NCI-H2196 (cell line): Measurements from ENCODE around the gene POLDIP2.
A peak's percentile ranks its signal among the peaks of the same experiment; 100 is the strongest.

ENCODE experiments used
- DNase-seq: peaks from one replicate; lab custom pipeline; 2025; ENCODE audit not compliant: unreplicated experiment; lab: John Stamatoyannopoulos, UW

Gene POLDIP2

DNA sequence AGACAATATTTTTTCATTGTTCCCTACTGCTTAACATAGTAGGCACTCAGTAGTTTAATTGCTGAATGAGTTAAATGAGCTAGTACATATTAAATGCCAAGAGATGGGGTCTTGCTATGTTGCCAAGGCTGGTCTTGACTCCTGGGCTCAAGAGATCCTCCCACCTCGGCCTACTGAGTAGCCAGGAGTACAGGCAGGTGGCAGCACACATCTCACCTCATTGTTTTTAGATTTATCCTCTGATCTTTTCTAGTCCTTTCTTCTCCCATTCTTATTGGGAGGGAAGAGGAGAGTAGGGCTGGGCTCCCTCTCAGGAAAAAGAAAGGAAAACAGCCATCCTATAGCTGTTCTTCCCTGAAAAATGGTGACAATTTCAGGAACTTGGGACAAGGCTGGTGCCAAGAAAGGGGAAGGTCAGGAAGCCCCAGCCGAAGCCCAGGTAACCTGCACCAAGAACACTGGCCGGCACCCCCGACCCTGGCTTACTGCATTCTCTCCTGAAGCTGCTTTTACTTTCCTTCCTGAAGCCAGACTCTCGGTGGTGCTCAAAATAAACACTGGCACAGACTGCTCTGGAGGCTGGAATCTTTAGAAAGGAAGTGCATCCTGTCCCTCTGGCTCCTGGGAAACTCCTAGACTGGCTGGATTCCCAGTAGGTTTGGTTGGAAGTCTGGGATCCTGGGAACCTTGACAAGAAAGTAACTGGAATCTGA, 19.1 kb downstream of the POLDIP2 start:
- no peak for DNase-seq

DNA sequence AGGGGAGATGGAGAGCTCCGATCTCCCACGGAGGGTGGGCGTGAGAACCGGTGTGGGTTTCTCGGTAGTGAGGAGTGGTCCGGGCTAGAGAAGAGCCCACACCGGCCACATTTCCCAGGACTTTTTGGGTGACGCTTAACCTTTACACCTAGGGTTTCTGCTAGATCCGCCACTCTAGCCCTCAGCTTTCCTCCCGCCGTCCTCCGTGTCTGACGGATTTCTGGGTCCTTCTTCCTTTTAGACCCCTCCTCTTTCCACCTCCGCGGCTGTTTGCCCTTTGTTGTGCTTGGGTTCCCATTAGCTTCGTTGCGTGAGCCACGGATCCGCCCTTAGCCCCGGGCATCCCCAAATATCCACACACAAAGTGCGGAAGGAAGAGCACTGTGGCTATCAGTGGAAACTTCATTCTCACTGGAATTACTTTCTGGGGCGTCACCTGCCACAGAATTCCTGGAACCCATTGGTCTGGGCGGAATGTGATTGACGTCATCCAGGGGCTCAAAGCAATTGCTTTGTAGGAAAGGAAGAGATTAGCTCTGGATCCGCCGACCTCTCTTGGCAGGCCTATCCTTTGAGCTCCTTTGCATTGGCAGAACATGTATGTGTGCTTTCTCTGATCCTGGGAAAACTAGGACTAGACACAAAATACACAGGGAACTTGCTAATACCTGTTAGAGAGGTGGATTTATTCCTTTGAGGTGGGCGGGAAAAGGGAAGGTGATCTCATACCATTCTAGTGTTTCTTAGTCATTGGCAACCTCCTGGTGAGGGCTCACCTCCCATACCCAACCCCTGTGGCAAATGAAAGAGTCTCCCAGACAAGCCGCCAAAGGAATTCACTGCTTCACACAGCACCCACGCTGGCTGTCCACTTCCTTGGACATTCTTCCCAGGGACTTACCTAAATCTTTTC, 21.1 kb downstream of the POLDIP2 start:
- DNase-seq, result peak; percentile 14

DNA sequence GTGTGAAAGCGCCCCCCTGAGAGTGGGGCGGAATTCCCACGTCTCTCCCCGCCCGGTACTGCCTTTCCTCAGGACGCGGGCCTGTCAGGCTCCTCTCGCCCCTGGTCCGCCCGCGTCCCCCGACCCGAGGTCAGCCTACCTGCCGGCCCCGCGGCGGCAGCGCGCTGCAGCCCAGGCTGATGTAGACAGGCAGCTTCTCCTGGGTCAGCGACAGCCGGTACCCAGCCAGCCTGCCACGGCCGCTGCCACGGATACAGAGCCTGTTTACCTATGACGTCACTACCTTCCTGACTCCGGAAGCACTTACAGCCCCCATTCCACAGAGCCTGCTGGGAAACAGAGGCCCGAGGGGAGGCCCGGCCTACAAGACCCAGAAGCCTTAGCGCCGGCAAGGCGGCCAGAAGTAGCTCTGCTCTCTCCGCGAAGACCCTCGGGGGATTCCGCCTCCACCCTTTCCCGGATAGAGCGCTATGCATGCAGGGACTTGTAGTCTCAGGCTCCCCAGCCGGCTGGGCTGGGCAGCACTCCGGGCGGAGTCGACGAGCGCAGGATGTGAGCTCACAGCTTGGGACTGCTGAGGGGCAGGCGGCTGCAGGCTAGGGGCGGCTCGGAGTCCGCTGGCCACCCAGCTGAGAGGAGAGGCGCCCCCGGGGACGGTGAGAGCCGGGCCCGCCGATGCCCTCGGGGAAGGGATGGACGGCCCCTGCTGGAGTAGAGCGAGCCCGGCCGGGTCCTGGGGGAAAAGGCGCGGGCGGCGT, 21.9 kb downstream of the POLDIP2 start, which contains the start of the genes IFT20 and TNFAIP1:
Gene IFT20, minus strand, starts transcription at position 272 of the 758 bp plus-strand sequence. CDS start 3,487 bp downstream, outside the sequence.
Gene TNFAIP1, plus strand, starts transcription at position 561 of the 758 bp plus-strand sequence. CDS start 3,761 bp downstream, outside the sequence.
- peak; percentile 92 for DNase-seq

DNA sequence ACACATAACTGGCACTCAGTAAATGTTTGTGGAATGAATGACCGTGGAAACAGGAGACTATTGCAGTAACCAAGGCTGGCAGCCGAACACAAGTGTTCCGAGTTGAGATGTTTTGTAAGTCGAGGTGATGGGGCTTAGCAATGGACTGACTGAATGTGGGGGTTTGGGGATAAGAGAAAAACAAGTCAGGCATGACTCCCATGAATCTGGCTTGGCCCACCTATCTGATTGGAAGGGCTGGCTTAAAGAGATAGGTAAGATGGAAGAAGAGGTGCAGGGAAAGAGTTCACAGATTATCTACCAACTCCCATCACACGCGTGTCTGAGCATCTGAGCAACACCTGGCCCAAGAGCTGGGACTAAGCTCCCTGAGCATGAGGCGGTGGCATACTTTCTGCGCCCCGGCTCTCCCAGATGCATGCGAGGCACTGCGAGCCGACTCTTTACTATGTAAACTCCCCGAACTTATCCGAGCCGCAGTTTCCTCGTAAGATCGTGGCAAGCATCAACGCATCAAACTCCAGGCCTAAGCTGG, 22.6 kb downstream of the POLDIP2 start:
- DNase-seq, result no peak

DNA sequence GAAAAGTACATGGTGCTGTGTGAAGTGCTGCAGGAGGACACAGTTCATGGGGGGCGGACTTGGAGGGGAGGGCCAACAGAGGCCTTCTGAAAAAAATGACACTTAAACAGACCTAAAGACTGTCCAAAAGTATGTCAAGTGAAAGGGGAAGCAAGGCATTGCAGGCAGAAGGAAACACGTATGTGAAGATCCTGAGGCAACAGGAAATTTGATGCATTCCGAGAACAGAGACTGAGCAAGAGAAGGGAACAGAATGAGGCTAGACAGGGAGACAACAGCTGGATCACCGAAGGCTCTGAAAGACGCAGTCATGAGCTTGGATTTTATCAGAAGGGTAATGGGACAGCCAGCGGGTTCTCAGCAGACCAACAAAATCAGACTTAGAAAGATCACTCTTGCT, 23.2 kb downstream of the POLDIP2 start:
- no peak for DNase-seq

DNA sequence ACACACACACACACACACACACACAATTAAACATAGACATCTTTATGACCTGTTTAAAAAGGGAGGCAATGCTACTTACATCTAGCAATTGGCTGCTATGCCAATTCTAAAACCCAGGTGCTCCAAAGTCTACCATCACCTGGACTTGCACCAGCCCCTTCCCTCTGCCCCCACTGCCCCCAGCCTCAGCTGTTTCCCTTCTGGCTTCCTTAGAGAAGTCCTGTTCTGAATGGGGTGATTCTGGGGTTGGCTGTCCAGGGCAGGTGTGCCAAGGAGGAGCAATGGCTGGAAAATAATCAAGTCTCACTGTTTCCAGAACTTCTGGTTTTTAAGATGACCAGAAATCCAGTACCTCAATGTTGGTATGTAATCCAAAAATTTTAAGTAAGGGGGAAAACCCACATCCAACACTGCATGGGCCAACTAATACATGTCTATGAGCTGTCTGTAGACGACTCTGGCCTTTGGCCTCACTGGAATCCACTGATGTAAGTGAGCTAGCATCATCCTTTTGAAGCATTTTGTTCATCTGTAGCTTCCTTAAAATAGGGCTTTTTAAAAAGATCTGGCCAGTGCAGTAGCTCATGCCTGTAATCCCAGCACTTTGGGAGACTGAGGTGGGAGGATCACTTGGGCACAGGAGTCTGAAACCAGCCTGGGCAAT, 24.1 kb downstream of the POLDIP2 start:
- DNase-seq, result no peak

DNA sequence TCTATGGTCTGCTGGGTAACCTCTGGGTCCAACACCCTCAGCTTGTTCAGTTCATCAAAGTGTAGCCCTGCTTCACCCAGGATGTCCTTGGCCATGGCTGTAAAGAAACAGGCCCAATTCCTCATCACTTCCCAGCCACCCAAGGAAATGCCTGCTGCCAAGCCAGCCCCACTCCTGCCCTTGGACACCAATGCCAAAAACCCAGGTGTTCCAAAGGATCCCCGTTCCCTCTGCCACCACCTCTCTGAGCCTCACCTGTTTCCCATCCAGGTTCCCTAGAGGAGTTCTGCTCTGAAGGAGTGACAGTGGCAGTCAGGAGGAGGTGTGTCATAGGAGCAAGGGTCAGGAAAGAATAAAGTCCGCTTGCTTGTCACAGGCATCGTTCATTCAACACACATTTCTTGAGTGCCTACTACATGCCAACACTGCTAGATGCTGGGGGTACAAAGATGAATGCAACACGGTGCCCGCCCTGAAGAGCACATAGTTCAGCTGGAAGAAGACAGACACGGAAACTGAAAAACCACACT, 25.4 kb downstream of the POLDIP2 start:
- DNase-seq, result no peak

DNA sequence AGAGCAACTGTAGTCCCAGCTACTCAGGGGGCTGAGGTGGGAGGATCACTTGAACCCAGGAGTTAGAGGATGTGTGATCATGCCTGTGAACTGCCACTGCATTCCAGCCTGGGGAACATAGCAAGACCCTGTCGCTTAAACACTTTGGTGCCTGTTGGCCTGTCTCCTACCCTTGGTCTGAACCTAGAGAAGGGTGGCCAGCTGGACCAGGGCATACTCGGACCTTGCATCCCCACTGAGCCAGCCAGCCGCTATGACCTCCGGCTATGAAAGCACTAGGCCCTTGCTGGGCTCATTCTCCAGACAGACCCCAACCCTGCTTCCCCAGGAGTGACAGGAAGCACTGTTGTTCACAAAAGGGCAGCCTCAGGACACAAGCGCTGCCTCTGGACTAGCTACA, 26.7 kb downstream of the POLDIP2 start:
- DNase-seq, result no peak

DNA sequence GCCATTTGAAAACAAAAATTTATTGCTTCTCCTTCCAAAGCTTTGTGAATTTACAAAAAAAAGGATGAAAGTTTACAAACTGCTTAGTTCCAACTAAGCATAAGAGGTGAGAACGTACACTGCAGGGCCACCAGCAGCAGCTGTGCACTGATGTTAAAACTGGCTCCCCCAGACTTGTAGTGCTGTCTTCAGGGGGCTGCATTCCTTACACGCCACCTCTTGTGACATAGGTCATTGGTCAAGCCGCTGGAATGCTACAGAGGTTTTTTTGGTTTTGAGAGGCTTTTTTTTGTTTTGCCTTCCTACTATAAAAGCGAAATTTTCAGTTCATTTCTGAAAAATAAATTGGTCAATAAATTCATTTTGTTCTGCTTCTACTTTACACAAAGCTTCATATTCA, 29.0 kb downstream of the POLDIP2 start:
- no peak for DNase-seq

DNA sequence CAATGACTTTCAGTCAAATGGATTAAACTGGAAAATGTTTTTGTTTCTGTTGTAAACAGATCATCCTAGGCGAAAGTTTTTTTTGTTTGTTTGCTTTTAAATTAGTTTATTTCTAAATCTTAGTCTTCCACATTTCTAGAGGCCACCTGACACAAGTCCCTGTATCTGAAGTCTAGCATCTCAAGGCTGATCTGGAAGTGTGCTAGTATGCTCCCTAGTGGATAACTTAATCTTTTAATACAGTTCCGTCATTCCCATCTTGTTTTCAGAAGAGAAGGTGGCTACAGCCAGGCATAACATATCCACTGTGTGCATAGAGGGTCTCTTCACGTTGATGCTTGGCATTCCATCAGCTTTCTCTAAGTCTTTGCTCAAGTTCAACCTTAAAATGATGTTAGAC, 29.6 kb downstream of the POLDIP2 start:
- no peak for DNase-seq

DNA sequence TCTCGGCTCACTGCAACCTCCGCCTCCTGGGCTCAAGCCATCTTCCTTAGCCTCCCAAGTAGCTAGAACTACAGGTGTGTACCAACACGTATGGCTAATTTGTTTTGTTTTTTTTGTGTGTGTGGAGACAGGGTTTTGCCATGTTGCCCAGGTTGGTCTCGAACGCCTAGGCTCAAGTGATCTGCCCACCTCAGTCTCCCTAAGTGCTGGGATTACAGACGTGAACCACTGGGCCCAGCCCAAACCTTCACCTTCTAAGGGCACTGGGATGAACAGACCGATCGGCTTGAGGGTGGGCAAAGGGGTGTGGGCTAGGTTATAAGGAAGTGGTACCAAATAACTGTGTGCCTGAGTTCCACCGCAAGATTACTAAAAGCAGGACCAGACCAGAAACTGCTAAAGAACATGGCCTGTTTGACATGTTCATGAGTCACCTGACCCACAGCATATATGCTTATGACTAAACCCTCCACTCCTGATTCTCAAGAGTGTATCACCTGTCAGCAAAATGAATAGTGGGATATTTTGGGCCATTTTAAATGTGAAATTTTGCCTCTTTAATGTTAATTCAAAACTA, 30.2 kb downstream of the POLDIP2 start:
- no peak for DNase-seq

DNA sequence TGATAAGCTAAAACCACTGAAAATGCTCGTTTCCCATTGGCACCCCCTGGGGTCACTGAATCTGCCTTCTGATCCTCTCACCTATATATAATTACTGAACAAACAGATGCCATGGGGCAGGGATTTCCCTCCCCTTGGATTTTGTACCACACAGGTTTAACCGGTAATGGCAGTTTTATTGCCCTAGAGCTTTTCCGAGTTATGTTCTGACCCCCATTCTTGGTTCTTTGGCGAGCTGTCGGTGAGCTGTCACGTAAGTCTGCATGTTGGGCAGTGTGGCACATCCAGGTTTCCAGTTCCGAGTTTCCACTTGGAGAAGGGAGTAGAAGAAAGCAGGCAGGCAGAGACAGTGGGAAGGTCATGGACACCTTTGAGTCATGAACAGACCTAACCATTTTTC, 31.2 kb downstream of the POLDIP2 start:
- no peak for DNase-seq

DNA sequence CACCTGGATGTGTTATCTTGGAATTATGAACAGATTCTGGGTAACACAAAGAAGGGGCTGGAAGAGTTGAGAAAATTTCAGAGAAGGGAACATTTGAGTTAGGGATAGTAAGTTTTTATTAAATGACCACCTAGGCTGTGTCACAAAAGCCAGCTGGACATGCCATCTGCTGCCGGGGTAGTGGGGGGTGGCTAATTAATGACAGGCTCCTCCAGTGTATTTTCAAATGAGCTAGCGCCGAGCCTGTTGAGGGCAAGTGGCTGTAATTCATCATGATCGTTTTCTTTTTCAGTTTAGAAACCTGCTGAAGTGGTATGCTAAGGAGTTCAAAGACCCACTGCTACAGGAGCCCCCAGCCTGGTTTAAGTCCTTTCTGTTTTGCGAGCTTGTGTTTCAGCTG, 32.1 kb downstream of the POLDIP2 start:
- DNase-seq, result no peak

DNA sequence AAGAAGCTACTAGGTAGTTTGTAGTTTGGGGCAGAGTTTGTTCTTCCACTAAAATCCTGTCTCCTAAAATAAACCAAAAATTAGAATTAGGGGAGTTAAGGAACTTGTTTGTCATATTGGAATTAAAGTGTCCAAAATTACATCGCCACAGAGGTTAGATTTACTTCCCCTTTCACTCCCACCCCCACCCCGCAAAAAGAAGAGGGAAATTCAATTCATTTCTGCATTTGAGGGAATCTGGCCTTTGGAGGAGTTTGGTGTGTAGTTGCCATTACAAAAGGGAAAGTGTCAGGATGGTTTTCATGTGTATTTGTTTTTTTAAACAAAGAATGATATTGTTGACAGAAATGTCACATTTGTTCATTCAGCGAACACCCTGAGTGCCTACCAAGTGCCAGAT, 32.5 kb downstream of the POLDIP2 start:
- no peak for DNase-seq

DNA sequence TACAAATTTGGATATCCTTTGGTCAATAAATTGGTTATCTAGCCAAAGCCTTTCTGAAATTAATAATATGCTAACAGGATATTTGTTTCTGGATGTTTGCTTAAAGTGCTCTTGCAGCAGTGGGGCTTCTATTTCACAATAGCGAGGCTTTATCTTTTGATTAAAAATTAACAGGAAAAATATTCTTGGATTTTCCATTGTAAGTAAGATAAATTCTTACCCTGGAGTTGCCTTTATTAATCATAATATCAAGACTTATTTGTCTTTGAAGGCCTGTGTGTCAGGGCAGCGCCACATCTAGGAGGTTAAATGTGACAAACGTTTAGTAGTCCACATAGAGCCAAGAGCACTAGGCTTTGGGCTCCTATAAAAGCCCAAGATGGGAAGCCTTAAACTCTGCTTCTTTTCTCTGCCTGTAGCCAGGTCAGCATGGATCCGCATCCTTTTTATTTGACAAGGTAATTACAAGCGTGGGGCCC, 33.0 kb downstream of the POLDIP2 start:
- no peak for DNase-seq

DNA sequence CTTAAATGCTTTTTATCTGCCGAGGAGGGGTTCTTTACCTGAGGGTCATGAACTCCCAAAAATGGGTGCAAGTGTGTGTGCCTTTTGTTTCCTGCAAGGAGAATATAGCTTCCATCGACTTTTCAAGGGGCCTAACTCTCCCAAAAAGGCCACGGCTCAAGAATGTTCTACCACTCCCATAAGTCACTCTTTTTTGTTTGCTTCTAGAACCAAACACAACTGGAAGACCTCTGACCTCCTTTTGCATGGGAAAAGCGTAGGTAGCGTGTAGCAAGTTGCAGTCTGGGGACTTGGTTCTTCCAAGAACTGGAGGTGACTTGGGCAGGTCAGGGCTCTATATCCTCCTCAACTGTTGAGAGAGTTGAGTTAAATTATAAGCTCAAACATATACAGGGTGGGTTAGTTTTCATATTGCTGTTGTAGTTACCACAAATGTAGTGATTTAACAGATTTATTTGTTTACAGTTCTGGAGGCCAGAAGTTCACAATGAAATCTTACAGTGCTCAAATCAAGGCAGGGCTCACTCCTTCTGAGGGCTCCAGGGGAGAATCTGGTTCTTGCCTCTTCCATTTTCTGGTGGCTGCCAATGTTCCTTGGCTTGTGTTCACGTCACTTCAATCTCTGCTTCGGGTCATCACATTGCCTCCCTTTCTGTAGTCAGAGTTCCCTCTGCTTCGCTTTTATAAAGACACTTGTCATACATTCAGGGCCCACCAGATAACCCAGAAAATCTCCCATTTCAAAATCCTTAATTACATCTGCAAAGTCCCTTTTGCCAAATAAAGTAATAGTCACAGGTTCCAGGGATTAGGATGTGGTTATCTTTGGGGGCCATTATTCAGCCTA, 36.9 kb downstream of the POLDIP2 start:
- DNase-seq, result no peak

DNA sequence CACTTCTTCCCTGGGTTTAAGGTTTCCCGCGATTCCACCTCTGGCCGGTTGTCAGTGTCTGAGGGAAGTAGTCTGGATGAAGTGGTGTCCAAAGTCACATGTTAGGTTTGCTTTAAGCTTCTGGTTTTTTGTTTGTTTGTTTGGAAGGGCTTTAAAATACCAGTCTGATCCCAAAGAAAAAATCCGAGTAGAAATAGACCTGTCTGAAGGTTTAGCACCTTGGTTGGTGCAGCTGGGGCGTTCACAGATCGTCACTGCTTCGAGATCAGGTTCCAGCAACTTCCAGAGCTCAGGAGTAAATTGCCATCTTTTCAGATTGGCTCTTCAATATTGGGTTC, 37.8 kb downstream of the POLDIP2 start:
- no peak for DNase-seq

DNA sequence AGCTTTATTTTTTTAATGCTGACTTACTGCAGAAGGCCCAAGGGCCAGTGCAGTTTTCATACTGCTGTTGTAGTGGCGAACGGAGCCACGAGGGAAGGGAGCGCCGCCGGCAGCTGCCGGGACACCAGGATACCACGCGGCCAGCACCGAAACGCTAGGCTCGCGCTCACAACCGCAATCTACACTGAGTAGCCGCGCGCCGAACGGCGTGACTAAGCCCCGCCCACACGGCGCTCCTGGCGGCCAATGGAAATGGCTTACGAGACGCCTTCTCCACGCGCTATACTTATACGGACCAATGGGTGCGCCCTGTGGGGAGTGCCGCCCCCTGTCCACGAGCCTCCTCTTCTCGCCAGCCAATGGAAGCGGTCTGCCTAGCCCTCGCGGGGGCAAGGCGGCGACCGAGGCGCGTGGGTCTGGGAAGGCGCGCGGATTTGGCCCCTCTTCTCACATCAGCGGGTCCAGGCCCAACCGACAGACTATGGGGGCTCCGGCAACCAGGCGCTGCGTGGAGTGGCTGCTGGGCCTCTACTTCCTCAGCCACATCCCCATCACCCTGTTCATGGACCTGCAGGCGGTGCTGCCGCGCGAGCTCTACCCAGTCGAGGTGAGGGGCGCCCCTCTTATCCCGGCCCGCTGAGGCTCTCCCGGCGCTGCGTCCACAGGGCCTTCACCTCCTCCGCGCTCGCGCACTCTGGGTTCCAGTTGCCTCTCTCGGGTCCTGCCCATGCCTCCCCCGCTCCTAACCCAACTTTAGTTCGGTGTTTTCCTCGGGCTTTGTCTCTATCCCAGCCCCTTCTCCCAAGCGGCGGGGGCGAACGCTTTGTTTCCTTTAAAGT, 38.3 kb downstream of the POLDIP2 start, which contains the start of gene TMEM97:
Gene TMEM97, plus strand, starts transcription at position 442 of the 839 bp plus-strand sequence. Its CDS starts 40 bp downstream, at position 482.
- DNase-seq, result peak; percentile 80
